ENCODE results near the gene TRPM8. TPM values are rescaled to one million over a fixed set of nuclear protein-coding genes. Genes with fewer than 3 reads are reported as not detected.

TRPM8 gene
- total RNA-seq, 1 experiment from 2014 or later = 3.9 TPM

- BruUV-seq (replicated peaks) = no TSS peak
- TF ChIP-seq CTCF (IDR thresholded peaks at IDR 0.05) (peak; percentile 76), POLR2AphosphoS5 (IDR thresholded peaks at IDR 0.05; ENCODE audit: low read depth, low read length) (no peak)
- H3K27me3 ChIP-seq (ENCODE audit: control insufficient read depth, insufficient read depth, low read length) = no peaks in the 10 kb centered on the region
- no peak overlapping the region for H3K4me3 ChIP-seq (ENCODE audit: low read depth in 2 of 2, low read length in 2 of 2)
- in situ Hi-C loops (cut with HindIII; ENCODE audit: low pct_unique_long_range_greater_than_20kb, low sequenced_read_pairs) = no loop called here
- no peak overlapping the region for H3K27ac ChIP-seq (ENCODE audit: low read length)
- peak; percentile 66 for ATAC-seq
- peaks cover 10% of the 10 kb centered on the region for H3K4me1 ChIP-seq (ENCODE audit: control insufficient read depth, insufficient read depth, low read length)
- no peaks in the 10 kb centered on the region for H3K36me3 ChIP-seq (ENCODE audit: control insufficient read depth, insufficient read depth, low read length)
- intact Hi-C loops (cut with micrococcal nuclease; ENCODE audit: unreplicated experiment) = no loop called here
- POLR2A ChIA-PET = no interaction called here
- H3K9me3 ChIP-seq (ENCODE audit: control insufficient read depth, insufficient read depth, low read depth, low read length) = no peaks in the 10 kb centered on the region
- CTCF ChIA-PET = interaction anchor here (0.6 kb wide), 1 partner anchor 148 kb away, joined by 3 read pairs; no protein-coding TSS in a partner anchor
- DNase-seq (ENCODE audit: low read depth, low spot score) = no peak
Measured at GRCh38 chr2:233915128-233915527, 2.0 kb upstream of the TRPM8 start.

- no TSS peak for BruUV-seq (replicated peaks)
- ChIA-PET POLR2A (no interaction called here), CTCF (interaction anchor here (0.7 kb wide), 1 partner anchor 272 kb away, joined by 12 read pairs; no protein-coding TSS in a partner anchor)
- DNase-seq (ENCODE audit: low read depth, low spot score) = no peak
- Histone ChIP-seq H3K36me3 (ENCODE audit: control insufficient read depth, insufficient read depth, low read length) (no peaks in the 10 kb centered on the region), H3K27me3 (ENCODE audit: control insufficient read depth, insufficient read depth, low read length) (no peaks in the 10 kb centered on the region), H3K4me1 (ENCODE audit: control insufficient read depth, insufficient read depth, low read length) (peaks cover 13% of the 10 kb centered on the region), H3K27ac (ENCODE audit: low read length) (peak overlapping the region; percentile 72; the same call in 1 of the 2 replicates), H3K4me3 (ENCODE audit: low read depth in 2 of 2, low read length in 2 of 2) (no peak overlapping the region), H3K9me3 (ENCODE audit: control insufficient read depth, insufficient read depth, low read depth, low read length) (no peaks in the 10 kb centered on the region)
- intact Hi-C loops (cut with micrococcal nuclease; ENCODE audit: unreplicated experiment) = no loop called here
- ATAC-seq = no peak
- TF ChIP-seq REST (IDR thresholded peaks at IDR 0.05; ENCODE audit: insufficient read depth in 1 of 2, low read depth in 2 of 2, low read length in 1 of 2) (no peak), POLR2AphosphoS5 (IDR thresholded peaks at IDR 0.05; ENCODE audit: low read depth, low read length) (no peak), CTCF (IDR thresholded peaks at IDR 0.05) (no peak), SIN3A (IDR thresholded peaks at IDR 0.05; ENCODE audit: borderline replicate concordance, insufficient read depth, low read depth, low read length) (no peak), TCF7L2 (IDR thresholded peaks at IDR 0.05; ENCODE audit: low read depth, low read length) (no peak)
- in situ Hi-C loops (cut with HindIII; ENCODE audit: low pct_unique_long_range_greater_than_20kb, low sequenced_read_pairs) = no loop called here
Measured at GRCh38 chr2:233919319-233919718, 2.1 kb downstream of the TRPM8 start.

Data from Panc1 (cell line).